AG09309 (cell line): ENCODE results near the gene GJA5.

Source experiments
- DNase-seq: peaks from one replicate; pipeline ENCODE4 v3.0.0-alpha.2; 2010; ENCODE audit warnings: low read depth
- H3K4me3 ChIP-seq: 2 replicates; pipeline ENCODE4 v1.5.1; 2011; ENCODE audit warnings: mild to moderate bottlenecking, low read depth, low read length, moderate library complexity; ENCODE audit not compliant: control insufficient read depth
- CTCF ChIP-seq: IDR thresholded peaks from 2 replicates; pipeline ENCODE4 v1.5.1; 2011; ENCODE audit warnings: mild to moderate bottlenecking, low read depth, low read length, inconsistent platforms; ENCODE audit not compliant: insufficient read depth, control insufficient read depth; ENCODE audit errors: missing control alignments

The GJA5 gene

GRCh38 chr1:147748676-147749350, 11.6 kb downstream of the GJA5 start:
- no peak for TF ChIP-seq CTCF
- no peak for DNase-seq
- H3K4me3 ChIP-seq, result no peak overlapping the region

GRCh38 chr1:147747966-147748365, 12.4 kb downstream of the GJA5 start:
- DNase-seq, result no peak
- TF ChIP-seq CTCF, result no peak
- no peak overlapping the region for H3K4me3 ChIP-seq

- TF ChIP-seq CTCF, result no peak
- no peak for DNase-seq
- H3K4me3 ChIP-seq, result no peak overlapping the region
Observed at GRCh38 chr1:147745271-147745670, 15.1 kb downstream of the GJA5 start.

- H3K4me3 ChIP-seq, result no peak overlapping the region
- DNase-seq, result no peak
- TF ChIP-seq CTCF, result no peak
Observed at GRCh38 chr1:147741065-147741464, 19.3 kb downstream of the GJA5 start.

- no peak for TF ChIP-seq CTCF
- H3K4me3 ChIP-seq, result no peak overlapping the region
- DNase-seq, result no peak
Observed at GRCh38 chr1:147740391-147740790, 20.0 kb downstream of the GJA5 start.

- no peak for TF ChIP-seq CTCF
- no peak overlapping the region for H3K4me3 ChIP-seq
- no peak for DNase-seq
Observed at GRCh38 chr1:147738739-147739476, 21.5 kb downstream of the GJA5 start.
